HG03139 (cell line): ENCODE measurements around the gene CD28.
"Not testable (repeated sequence)": the region's sequence is repeated elsewhere in the genome, so short reads cannot be mapped to it uniquely, and the experiment has no call there.

Experiments
- ATAC-seq: cut with Tn5 transposase; IDR thresholded peaks from one replicate; pipeline ENCODE4 v1.9.1; 2021; ENCODE audit not compliant: unreplicated experiment

CD28 gene

DNA sequence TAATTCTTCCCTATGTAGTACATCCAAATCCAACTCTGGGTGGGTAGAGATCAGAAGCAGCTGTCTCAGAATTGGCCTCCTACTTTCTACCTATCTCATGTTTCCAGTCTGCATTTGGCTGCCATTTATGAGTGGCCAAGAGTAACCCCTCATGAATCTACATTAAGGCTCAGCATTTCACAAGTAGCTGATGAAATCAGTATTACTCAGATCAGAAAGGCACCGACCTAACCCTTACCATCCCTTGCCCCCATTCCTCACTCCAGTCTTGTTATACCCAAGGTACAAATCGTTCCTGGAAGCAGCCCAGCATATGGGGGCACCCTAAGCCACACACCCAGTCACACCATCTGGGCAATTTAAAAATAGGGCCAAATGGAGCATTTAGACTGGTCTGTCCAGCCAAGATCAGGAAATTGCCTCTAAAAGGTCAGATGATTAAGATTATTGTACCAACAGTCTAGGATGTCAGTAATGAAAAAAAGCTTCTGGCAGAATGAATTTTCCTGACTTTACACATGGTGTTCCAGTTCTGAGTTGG lies 37.1 kb downstream of the CD28 start:
- no peak for ATAC-seq

- ATAC-seq, result no peak
These were observed 37.7 kb downstream of the CD28 start for GRCh38 chr2:203744091-203744490.

DNA sequence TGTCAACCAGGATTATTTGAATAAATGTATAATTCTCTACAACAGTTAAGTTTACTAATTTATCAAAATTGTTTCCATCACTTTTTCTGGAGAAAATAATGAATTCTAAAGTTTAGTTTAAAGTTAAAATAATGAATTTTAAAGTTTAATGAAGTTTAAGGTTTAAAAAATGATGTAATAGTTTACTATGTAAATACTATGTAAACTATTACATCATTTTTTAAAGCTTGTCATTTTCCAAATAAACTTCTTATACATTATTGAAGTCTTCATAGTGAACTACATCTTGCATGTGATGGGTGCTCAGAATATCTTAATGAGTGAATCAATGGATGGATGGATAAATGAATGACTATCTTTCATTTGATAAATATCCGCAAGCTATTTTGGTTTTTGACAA lies 38.8 kb downstream of the CD28 start:
- ATAC-seq, result no peak

DNA sequence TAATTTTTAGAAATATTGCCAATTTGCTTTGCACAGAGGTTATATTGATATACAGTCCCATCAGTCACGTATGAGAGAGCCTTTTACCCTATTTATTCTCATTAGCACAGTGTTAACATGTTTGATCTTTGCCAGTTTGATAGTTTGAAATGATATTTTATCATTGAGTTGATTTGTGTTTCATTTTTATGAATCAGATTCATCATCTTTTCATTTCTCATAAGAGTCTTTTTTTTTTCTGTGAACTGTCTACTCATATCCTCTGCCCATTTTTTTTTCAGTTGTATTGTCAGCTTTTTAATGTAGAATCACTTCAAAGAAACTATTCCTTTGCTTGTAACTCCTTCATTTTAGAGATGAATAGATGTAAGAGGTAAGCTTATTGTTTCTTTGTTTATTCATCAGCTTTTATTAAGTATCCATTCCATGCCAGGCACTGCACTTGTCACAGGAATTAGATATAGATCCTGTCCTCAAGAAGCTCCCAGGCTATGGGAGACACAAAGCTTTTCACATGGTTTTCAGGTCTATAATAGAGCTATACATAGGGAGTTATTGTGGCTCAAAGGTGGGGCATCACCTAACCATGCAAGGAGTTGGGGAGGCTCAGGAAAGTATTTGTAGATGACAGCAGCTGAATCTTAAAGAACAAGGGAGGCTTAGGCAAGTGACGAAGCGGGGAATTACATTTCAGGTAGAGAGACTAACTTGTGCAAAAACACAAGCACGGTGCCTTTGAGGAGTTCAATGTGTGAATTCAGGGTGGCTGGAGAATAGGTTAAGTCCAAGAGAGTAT lies 42.1 kb downstream of the CD28 start:
- ATAC-seq, result no peak

GRCh38 chr2:203750346-203751068 lies 44.1 kb downstream of the CD28 start:
- ATAC-seq, result no peak

GRCh38 chr2:203751685-203752271 lies 45.3 kb downstream of the CD28 start:
- ATAC-seq, result no peak

- no peak for ATAC-seq
These were observed 49.7 kb downstream of the CD28 start for GRCh38 chr2:203756161-203756560.

DNA sequence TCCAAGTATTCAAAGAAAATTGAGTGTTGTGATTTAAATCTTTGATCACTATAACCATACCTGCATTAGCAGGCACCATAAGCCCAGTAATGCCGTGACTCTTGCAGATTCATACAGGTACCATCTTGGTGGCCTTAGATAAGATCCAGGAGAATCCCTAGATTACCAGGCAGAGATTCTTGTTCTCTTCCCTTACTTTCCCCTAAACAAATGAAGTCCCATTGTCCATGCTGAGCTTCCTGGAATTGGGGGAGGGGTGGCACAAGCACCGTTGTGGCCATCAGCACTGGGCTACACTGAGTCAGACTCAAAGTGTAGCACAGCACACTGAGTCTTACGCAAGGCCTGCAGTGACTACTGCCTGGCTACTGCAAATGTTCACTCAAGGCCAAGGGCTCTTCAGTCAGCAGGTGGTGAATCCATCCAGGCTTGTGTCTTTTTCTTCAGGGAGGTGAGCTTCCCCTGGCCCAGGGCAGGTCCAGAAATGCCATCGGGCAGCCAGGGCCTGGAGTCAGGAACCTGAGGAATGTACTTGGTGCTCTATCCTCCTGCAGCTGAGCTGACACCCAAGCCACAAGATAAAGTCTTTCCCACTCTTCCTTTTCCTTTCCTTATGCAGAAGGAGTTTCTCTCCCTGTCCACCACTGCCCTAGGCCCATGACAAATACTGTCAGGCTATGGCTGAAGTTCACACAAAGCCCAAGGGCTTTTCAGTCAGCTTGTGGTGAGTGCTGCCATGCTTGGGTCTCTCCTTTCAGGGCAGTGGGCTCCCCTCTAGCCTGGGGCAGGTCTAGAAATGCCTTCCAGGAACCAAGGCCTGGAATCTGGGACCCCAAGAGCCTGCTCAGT lies 52.6 kb downstream of the CD28 start:
- no peak for ATAC-seq

DNA sequence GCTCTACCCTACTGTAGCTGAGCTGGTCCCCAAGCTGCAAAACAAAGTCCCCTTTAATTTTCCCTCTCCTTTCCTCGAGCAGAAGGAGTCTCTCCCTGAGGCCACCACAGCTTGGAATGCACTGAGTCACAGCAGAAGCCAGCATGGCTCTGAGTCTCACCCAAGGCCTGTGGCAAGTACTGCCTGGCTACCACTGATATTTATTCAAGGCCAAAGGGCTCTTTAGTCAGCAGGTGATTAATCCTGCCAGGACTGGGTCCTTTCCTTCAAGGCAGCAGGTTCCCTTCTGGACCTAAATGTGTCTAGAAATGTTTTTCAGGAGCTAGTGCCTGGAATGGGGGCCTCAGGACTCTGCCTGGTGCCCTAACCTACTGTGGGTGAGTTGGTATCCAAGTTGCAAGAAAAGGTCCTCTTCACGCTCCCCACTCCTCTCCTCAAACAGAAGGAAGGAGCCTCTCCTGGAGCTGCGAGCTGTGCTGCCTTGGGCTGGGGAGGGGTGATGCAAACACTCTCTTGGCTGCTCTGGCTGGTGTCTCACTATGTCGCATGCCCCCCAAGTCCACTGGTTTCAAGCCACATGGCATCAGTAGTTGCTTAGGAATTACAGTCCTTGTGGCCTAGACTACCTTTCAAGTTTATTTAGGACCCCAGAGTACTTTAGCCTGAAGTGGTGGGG lies 53.4 kb downstream of the CD28 start:
- no peak for ATAC-seq

DNA sequence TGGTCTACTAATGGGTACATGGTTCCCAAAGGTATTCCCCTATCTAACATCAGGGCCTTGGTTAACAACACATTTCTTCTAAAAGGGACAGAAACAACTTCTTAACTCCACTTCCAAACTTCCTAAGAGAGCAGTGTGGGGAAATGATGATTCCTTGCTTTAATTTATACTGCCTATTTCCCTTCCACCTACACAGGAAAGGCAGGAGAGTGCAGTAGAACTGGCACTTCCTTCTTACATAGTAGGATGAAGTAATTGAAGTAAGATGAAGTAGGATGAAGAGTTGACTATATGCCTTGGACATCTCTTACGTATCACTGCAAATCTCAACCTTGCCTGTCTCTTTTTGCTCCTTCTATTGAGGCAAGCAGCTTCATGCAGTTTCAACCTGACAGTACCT lies 54.7 kb downstream of the CD28 start:
- ATAC-seq, result no peak

DNA sequence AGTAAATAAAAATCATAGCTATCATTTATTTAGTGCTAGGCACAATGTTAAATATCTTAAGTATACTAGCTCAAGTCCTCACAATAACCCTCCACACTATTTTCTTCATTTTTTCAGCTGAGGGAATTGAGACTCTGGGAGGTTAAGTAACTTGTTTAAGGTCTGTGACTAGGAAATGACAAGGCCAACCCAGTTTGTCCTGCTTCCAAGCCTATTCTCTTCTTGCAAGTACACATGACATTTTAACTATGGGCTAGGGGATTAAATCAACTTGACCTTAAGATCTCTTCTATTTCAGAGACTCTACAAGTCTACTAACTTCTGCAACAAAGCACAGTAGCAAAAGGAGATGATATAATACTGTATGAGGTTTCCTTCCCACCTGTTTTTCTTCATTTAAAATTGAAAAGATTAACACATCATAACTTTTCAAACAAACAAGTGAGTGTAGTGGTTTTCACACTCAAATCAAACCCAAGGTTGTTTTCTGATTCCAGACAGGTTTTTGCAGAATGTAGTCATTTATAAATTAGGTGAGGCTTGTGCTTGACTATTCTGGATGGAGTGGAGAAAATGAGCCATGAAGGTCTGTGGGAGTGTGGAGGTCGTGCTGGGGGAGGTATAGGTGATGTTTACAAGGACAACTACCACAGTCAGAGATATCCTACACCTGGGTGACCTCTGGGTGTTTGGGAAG lies 57.0 kb downstream of the CD28 start:
- no peak for ATAC-seq

DNA sequence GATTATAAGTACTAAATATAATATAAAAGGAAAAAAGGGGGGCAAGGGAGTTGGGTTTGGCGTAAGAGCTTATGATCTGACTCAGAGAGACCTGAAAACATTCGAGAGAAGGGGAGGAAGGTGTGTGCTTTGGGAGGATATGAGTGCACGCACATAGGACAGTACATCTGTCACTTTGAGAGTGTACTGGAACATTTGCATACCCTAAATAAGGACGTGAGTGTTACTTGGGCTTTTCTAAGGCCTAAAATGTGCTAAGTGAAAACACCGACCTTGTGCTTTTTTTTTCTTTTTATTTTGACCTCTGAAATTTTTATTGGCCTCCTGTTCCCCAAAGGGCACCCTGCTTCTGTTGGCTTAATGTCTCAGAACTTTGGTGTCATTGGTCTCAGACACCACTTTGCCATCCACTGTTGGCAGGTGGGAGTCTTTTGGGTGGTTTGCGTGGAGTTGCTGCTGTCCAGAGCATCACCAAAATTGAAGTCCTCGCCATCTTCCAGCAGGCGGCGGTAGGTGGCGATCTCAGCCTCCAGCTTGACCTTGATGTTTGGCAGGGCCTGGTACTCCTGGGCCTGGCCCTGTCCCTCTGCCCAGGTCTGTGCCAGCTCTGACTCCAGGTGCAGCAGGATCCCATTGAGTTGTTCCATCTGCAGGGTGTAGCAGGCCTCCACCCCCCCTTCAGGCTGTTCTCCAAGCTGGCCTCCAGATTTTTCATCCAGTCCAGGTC lies 57.7 kb downstream of the CD28 start:
- ATAC-seq, result no peak

DNA sequence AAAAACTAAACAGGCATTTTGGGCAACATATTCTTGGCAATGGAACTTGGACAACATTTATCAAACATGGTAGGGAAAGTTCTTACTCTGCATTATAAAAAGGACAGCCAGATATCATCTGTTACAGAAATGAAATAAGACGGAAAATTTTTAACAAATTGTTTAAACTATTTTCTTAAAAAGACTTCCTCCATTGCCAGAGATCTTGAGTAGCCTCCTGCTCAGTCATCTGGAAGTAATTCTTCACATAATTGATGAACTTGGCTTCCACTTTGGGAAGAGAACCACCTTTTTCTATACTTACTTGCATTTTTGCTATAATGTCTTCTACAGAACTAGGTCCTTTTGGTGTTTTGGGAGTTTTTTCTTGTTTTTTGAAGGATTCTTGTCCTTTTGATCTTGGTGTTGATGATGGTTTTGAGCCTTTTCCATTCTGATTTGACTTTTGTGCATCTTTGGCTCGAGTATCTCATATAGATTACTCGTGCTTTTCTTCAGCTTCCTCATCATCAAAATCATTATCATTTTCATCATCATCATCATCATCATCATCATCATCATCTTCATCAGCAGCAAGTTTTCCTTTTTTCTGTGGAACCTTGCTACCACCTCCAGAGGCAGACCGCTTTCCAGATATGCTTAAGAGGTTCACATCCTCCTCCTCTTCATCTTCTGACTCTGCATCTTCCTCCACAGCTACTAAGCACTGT lies 66.2 kb downstream of the CD28 start:
- no peak for ATAC-seq

GRCh38 chr2:203774760-203775159 lies 68.3 kb downstream of the CD28 start:
- no peak for ATAC-seq

DNA sequence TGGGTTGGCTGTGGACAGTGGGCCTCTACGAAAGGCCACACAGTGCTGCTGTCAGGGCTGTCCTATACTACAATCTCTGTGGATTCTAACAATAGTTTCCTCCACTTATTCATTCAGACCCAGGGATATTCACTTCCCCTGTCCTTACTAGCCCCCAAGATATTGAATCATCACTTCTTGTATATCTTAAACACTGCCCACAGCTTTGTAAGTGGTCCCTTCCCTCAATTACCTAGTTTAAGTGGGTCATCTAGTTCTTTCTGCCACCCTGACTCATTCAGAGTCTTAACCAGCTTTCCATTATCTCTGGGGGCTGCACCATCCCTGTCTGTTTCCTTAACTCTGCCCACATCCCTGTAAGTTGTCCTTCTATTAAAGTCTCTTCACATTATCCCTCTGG lies 69.2 kb downstream of the CD28 start:
- no peak for ATAC-seq

DNA sequence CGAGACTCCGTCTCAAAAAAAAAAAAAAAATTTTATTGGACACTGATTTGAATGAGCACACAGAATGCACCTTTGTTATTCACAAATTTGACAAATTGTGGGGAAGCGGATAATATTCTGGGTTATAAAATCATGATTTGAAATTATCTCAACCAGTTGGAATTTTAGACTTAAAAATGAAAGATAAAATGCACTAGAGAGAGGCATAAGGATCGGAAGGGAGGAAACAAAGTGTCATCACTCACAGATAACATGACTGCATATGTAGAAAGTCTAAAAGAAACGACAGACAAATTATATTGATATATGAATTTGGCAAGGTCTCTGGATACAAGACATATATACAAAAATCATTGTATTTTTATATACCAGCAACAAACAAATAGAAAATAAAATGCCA lies 70.6 kb downstream of the CD28 start:
- ATAC-seq, result no peak

DNA sequence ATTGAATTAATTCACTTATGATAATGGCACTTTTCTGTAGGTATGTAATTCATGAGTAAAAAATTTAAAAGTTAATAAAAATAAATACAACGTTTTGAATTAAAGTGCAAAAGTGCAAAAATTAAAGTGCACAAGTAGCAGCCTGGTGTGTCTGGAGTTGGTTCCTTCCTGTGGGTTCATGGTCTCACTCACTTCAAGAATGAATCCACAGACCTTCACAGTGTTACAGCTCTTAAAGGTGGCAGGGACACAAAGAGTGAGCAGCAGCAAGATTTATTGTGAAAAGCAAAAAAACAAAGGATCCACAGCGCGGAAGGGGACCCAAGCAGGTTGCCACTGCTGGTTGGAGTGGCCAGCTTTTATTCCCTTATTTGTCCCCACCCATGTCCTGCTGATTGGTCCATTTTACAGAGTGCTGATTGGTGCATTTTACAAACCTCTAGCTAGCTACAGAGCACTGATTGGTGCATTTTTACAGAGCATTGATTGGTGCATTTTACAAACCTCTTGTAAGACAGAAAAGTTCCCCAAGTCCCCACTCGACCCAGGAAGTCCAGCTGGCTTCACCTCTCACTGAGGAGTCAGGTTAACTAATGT lies 73.1 kb downstream of the CD28 start:
- not testable (repeated sequence) for ATAC-seq

DNA sequence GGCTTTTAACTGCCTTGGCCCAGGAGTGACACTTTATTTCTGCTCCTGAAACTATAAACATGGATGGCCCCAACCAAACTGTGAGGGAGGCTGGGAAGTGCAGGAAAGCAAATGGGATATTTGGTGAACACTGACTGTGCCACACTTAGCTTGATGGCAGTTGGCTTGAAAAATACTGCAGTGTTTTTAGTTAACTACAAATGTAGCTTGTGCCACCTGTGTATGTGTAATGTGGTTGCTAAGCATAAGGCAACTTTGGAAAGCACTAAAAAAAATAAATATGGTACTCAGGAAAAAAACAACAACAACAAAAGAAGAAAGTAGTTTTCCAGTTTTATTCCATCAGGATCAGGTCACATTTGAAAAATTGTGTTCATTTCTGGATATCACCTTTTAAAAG lies 73.8 kb downstream of the CD28 start:
- ATAC-seq, result no peak
